ENCODE measurements around the gene SLC16A1.
"Not testable (repeated sequence)": the region's sequence is repeated elsewhere in the genome, so short reads cannot be mapped to it uniquely, and the experiment has no call there.

SLC16A1 gene

GRCh38 chr1:112887599-112888283, 68.3 kb downstream of the SLC16A1 start:
- Histone ChIP-seq H4K8ac (ENCODE audit: low read depth, low read length) (no peak overlapping the region), H3K79me1 (ENCODE audit: low read depth, low read length) (no peaks in the 10 kb centered on the region), H2BK5ac (ENCODE audit: low read length) (no peak overlapping the region), H3K18ac (ENCODE audit: low read length) (no peak overlapping the region), H3K14ac (ENCODE audit: low read length) (no peak overlapping the region), H3K27ac (replicated peaks; ENCODE audit: low read length) (no peak overlapping the region), H3K4me2 (ENCODE audit: insufficient read depth, low read length, poor library complexity, severe bottlenecking) (no peak overlapping the region), H3K4me3 (ENCODE audit: low read length in 2 of 2) (peak overlapping the region in 1 of 2 donors; percentile 37), H4K91ac (ENCODE audit: low read depth, low read length, poor library complexity) (no peak overlapping the region), H2AK5ac (ENCODE audit: low read depth, low read length) (no peak overlapping the region), H3K36me3 (replicated peaks in 1 of 2; ENCODE audit: control insufficient read depth in 2 of 2, insufficient read depth in 2 of 2, low read length in 2 of 2) (no peaks in the 10 kb centered on the region), H3K9me3 (replicated peaks in 1 of 2; ENCODE audit: control insufficient read depth in 2 of 2, insufficient read depth in 1 of 2, low read depth in 1 of 2, low read length in 2 of 2) (peaks cover 0 to 3% of the 10 kb centered on the region in 2 donors), H2BK120ac (ENCODE audit: low read depth, low read length) (no peak overlapping the region), H2BK15ac (ENCODE audit: low read length) (no peak overlapping the region), H2BK12ac (ENCODE audit: low read length) (no peak overlapping the region), H3K4me1 (ENCODE audit: control insufficient read depth in 2 of 2, insufficient read depth in 1 of 2, low read depth in 1 of 2, low read length in 2 of 2) (peaks cover 0 to 2% of the 10 kb centered on the region in 2 donors), H2AFZ (ENCODE audit: low read length) (no peak overlapping the region), H3K9ac (ENCODE audit: low read depth, low read length, poor library complexity) (no peak overlapping the region), H3K4ac (ENCODE audit: low read length) (no peak overlapping the region), H3K27me3 (ENCODE audit: control insufficient read depth in 3 of 3, insufficient read depth in 3 of 3, low read depth in 1 of 3, low read length in 3 of 3) (no peaks in the 10 kb centered on the region), H3K23ac (ENCODE audit: low read depth, low read length, poor library complexity) (no peak overlapping the region)
- DNase-seq (ENCODE audit: low spot score) = no peak
- no CpG with 5 or more reads among the region's 10 CpGs for WGBS, 2 donors (ENCODE audit: extremely low coverage in 2 of 2, insufficient read length in 2 of 2, insufficient replicate concordance in 1 of 2)

GRCh38 chr1:112884996-112885395, 71.0 kb downstream of the SLC16A1 start:
- no CpG with 5 or more reads among the region's 5 CpGs for WGBS, 2 donors (ENCODE audit: extremely low coverage in 2 of 2, insufficient read length in 2 of 2, insufficient replicate concordance in 1 of 2)
- not testable (repeated sequence) for H2BK120ac ChIP-seq (ENCODE audit: low read depth, low read length); H2BK5ac ChIP-seq (ENCODE audit: low read length); H4K8ac ChIP-seq (ENCODE audit: low read depth, low read length); H3K27ac ChIP-seq (replicated peaks; ENCODE audit: low read length); H2BK12ac ChIP-seq (ENCODE audit: low read length); H3K4me1 ChIP-seq (ENCODE audit: control insufficient read depth in 2 of 2, insufficient read depth in 1 of 2, low read depth in 1 of 2, low read length in 2 of 2); H2AFZ ChIP-seq (ENCODE audit: low read length); H3K14ac ChIP-seq (ENCODE audit: low read length); H3K9ac ChIP-seq (ENCODE audit: low read depth, low read length, poor library complexity); H3K4ac ChIP-seq (ENCODE audit: low read length); H2BK15ac ChIP-seq (ENCODE audit: low read length); H3K27me3 ChIP-seq (ENCODE audit: control insufficient read depth in 3 of 3, insufficient read depth in 3 of 3, low read depth in 1 of 3, low read length in 3 of 3); H3K36me3 ChIP-seq (replicated peaks in 1 of 2; ENCODE audit: control insufficient read depth in 2 of 2, insufficient read depth in 2 of 2, low read length in 2 of 2); H3K18ac ChIP-seq (ENCODE audit: low read length); DNase-seq (ENCODE audit: low spot score); H3K9me3 ChIP-seq (replicated peaks in 1 of 2; ENCODE audit: control insufficient read depth in 2 of 2, insufficient read depth in 1 of 2, low read depth in 1 of 2, low read length in 2 of 2); H2AK5ac ChIP-seq (ENCODE audit: low read depth, low read length); H3K4me3 ChIP-seq (ENCODE audit: low read length in 2 of 2); H3K4me2 ChIP-seq (ENCODE audit: insufficient read depth, low read length, poor library complexity, severe bottlenecking); H4K91ac ChIP-seq (ENCODE audit: low read depth, low read length, poor library complexity); H3K23ac ChIP-seq (ENCODE audit: low read depth, low read length, poor library complexity); H3K79me1 ChIP-seq (ENCODE audit: low read depth, low read length)

- H2AFZ ChIP-seq (ENCODE audit: low read length) = peak overlapping the region; percentile 53
- H3K4me2 ChIP-seq (ENCODE audit: insufficient read depth, low read length, poor library complexity, severe bottlenecking) = no peak overlapping the region
- H4K91ac ChIP-seq (ENCODE audit: low read depth, low read length, poor library complexity) = no peak overlapping the region
- H4K8ac ChIP-seq (ENCODE audit: low read depth, low read length) = no peak overlapping the region
- H3K23ac ChIP-seq (ENCODE audit: low read depth, low read length, poor library complexity) = no peak overlapping the region
- peaks cover 0 to 12% of the 10 kb centered on the region in 2 donors for H3K4me1 ChIP-seq (ENCODE audit: control insufficient read depth in 2 of 2, insufficient read depth in 1 of 2, low read depth in 1 of 2, low read length in 2 of 2)
- no peak overlapping the region for H3K9ac ChIP-seq (ENCODE audit: low read depth, low read length, poor library complexity)
- no peak overlapping the region for H3K27ac ChIP-seq (replicated peaks; ENCODE audit: low read length)
- H3K79me1 ChIP-seq (ENCODE audit: low read depth, low read length) = no peaks in the 10 kb centered on the region
- H3K36me3 ChIP-seq (replicated peaks in 1 of 2; ENCODE audit: control insufficient read depth in 2 of 2, insufficient read depth in 2 of 2, low read length in 2 of 2) = no peaks in the 10 kb centered on the region
- H3K14ac ChIP-seq (ENCODE audit: low read length) = no peak overlapping the region
- H2BK5ac ChIP-seq (ENCODE audit: low read length) = no peak overlapping the region
- H3K9me3 ChIP-seq (replicated peaks in 1 of 2; ENCODE audit: control insufficient read depth in 2 of 2, insufficient read depth in 1 of 2, low read depth in 1 of 2, low read length in 2 of 2) = peaks cover 0 to 2% of the 10 kb centered on the region in 2 donors
- WGBS, 2 donors (ENCODE audit: extremely low coverage in 2 of 2, insufficient read length in 2 of 2, insufficient replicate concordance in 1 of 2) = no CpG with 5 or more reads among the region's 4 CpGs
- peak overlapping the region; percentile 74 for H3K18ac ChIP-seq (ENCODE audit: low read length)
- H2BK15ac ChIP-seq (ENCODE audit: low read length) = peak overlapping the region; percentile 88
- peak overlapping the region; percentile 96 for H2AK5ac ChIP-seq (ENCODE audit: low read depth, low read length)
- peaks cover 0 to 12% (median 0%) of the 10 kb centered on the region in 3 experiments for H3K27me3 ChIP-seq (ENCODE audit: control insufficient read depth in 3 of 3, insufficient read depth in 3 of 3, low read depth in 1 of 3, low read length in 3 of 3)
- DNase-seq (ENCODE audit: low spot score) = no peak
- no peak overlapping the region for H3K4me3 ChIP-seq (ENCODE audit: low read length in 2 of 2)
- no peak overlapping the region for H3K4ac ChIP-seq (ENCODE audit: low read length)
- H2BK12ac ChIP-seq (ENCODE audit: low read length) = peak overlapping the region; percentile 30
- H2BK120ac ChIP-seq (ENCODE audit: low read depth, low read length) = no peak overlapping the region
These were observed 73.7 kb downstream of the SLC16A1 start for GRCh38 chr1:112882271-112882744.

GRCh38 chr1:112881742-112882127, 74.3 kb downstream of the SLC16A1 start:
- Histone ChIP-seq H3K4ac (ENCODE audit: low read length) (no peak overlapping the region), H3K14ac (ENCODE audit: low read length) (no peak overlapping the region), H3K27me3 (ENCODE audit: control insufficient read depth in 3 of 3, insufficient read depth in 3 of 3, low read depth in 1 of 3, low read length in 3 of 3) (peaks cover 0 to 12% (median 0%) of the 10 kb centered on the region in 3 experiments), H3K36me3 (replicated peaks in 1 of 2; ENCODE audit: control insufficient read depth in 2 of 2, insufficient read depth in 2 of 2, low read length in 2 of 2) (no peaks in the 10 kb centered on the region), H3K9me3 (replicated peaks in 1 of 2; ENCODE audit: control insufficient read depth in 2 of 2, insufficient read depth in 1 of 2, low read depth in 1 of 2, low read length in 2 of 2) (peaks cover 0 to 2% of the 10 kb centered on the region in 2 donors), H3K27ac (replicated peaks; ENCODE audit: low read length) (no peak overlapping the region), H3K4me2 (ENCODE audit: insufficient read depth, low read length, poor library complexity, severe bottlenecking) (no peak overlapping the region), H3K79me1 (ENCODE audit: low read depth, low read length) (no peaks in the 10 kb centered on the region), H2BK120ac (ENCODE audit: low read depth, low read length) (no peak overlapping the region), H4K91ac (ENCODE audit: low read depth, low read length, poor library complexity) (no peak overlapping the region), H2BK5ac (ENCODE audit: low read length) (no peak overlapping the region), H2BK15ac (ENCODE audit: low read length) (peak overlapping the region; percentile 88), H2AFZ (ENCODE audit: low read length) (peak overlapping the region; percentile 53), H3K9ac (ENCODE audit: low read depth, low read length, poor library complexity) (no peak overlapping the region), H4K8ac (ENCODE audit: low read depth, low read length) (peak overlapping the region; percentile 10), H2AK5ac (ENCODE audit: low read depth, low read length) (peak overlapping the region; percentile 96), H3K4me3 (ENCODE audit: low read length in 2 of 2) (no peak overlapping the region), H3K18ac (ENCODE audit: low read length) (peak overlapping the region; percentile 74), H3K23ac (ENCODE audit: low read depth, low read length, poor library complexity) (no peak overlapping the region), H3K4me1 (ENCODE audit: control insufficient read depth in 2 of 2, insufficient read depth in 1 of 2, low read depth in 1 of 2, low read length in 2 of 2) (peaks cover 0 to 10% of the 10 kb centered on the region in 2 donors), H2BK12ac (ENCODE audit: low read length) (no peak overlapping the region)
- DNase-seq (ENCODE audit: low spot score) = no peak
- no CpG with 5 or more reads among the region's 8 CpGs for WGBS, 2 donors (ENCODE audit: extremely low coverage in 2 of 2, insufficient read length in 2 of 2, insufficient replicate concordance in 1 of 2)

All from neuronal stem cell (in vitro differentiated cells).